GM03348 (cell line): ENCODE measurements around the gene UGT1A9.
"Not testable (repeated sequence)": the region's sequence is repeated elsewhere in the genome, so short reads cannot be mapped to it uniquely, and the experiment has no call there.

Experiments used
- DNase-seq: peaks from one replicate; pipeline ENCODE4 v3.0.0; 2012; ENCODE audit warnings: low spot score

Gene UGT1A9

DNA sequence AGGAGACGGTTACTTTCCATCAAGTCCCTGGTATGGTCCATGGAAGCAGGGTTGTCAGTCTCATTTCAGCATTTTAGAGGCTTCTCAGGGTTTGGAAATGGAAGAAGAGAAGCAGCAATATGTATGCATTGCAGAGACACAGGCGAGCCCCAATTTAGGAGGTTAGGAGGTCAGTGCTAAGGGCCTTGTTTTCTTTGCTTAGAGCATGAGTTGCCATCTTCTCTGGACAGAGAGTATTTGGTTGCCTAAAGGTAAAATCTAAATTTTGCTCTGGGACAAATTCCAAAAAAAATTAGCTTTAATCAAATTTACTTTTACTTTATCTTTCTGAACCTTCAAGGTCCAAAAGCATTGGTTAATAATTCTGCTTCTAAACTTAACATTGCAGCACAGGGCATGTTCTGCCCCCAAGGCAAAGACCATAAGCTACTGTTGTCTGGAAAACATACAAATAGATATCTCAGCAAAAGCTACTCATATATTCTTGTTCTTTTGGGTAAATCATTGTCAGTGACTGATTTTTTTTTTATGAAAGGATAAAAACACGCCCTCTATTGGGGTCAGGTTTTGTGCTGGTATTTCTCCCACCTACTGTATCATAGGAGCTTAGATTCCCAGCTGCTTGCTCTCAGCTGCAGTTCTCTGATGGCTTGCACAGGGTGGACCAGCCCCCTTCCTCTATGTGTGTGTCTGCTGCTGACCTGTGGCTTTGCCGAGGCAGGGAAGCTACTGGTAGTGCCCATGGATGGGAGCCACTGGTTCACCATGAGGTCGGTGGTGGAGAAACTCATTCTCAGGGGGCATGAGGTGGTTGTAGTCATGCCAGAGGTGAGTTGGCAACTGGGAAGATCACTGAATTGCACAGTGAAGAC lies at the start of gene UGT1A9:
TSS of gene UGT1A9 (plus strand) at position 609 of the 872 bp plus-strand sequence. CDS start at position 646, 37 bp downstream.
- DNase-seq, result no peak

DNA sequence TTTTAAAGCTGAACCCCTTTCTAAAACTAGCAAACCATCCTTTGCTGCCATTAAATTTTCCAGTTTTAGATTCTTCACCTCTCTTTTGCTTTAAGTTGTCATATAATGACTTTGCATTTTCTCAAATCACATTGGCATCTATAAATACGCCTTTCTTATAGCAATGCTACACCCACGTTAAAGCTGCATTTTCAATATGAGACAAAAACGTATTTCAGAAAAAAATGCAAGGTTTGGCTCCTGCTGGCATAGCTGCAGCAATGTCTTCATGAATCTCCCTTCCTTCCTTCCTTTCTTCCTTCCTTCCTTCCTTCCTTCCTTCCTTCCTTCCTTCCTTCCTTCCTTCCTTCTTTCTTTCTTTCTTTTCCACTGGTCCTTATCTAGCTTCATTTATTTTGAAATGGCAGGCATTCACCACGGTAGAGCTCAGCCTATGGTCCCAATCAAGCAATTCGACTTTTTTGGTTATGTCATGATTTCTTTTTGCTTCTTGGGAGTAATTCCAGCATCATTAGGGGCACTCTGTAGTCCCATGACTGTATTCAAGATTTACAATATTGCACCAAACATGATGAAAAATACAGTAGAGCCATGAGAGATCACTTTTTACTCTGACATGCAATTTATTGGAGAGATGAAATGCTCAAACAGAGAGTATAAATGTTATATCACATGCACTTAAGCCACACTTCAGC lies 44.2 kb upstream of the UGT1A9 start:
- DNase-seq, result no peak

DNA sequence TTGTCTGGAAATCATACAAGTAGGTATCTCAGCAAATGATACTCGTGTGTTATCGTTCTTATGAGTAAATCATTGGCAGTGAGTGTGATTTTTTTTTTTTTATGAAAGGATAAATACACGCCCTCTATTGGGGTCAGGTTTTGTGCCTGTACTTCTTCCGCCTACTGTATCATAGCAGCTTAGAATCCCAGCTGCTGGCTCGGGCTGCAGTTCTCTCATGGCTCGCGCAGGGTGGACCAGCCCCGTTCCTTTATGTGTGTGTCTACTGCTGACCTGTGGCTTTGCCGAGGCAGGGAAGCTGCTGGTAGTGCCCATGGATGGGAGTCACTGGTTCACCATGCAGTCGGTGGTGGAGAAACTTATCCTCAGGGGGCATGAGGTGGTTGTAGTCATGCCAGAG lies 35.4 kb upstream of the UGT1A9 start, which contains the start of gene UGT1A10:
TSS of gene UGT1A10 (plus strand) at position 143 of the 400 bp plus-strand sequence. CDS start at position 218, 75 bp downstream.
- DNase-seq, result not testable (repeated sequence)

DNA sequence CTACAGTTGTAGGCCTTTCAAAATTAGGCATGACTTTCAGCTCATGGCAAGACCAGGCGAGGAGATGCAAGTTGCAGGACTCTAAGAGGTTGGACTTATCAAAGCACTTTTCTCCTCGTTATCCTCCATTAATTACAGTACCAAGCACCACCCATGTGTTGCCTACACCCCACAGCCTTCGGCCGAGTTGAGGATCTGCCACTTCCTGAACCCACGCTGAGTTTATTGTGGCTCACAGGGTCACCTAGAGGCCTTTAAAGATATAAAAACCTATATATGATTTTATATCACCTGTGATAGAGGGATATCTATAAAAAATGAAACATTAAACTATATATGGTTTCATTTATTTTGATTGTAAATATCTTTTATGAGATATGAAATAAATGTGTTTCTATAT lies 32.9 kb upstream of the UGT1A9 start:
- no peak for DNase-seq

DNA sequence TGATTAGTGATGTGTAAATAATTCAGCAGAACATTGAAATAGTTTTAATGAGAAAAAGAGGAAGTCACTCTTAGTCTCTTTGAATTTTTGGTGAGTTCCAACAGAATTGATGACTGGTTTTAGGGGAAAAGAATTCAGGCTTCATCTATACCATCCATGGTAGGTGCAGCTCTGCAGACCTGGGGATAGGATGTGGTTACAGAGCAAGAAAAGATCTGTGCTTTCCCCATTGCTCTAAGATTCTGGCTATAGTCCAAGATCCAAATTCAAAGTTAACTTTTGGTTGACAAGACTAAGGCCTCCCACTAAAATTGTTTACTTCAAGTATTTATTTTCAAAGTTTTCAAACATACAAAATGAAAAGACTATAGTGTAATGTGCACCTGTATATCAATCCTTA lies 31.8 kb upstream of the UGT1A9 start:
- DNase-seq, result no peak

DNA sequence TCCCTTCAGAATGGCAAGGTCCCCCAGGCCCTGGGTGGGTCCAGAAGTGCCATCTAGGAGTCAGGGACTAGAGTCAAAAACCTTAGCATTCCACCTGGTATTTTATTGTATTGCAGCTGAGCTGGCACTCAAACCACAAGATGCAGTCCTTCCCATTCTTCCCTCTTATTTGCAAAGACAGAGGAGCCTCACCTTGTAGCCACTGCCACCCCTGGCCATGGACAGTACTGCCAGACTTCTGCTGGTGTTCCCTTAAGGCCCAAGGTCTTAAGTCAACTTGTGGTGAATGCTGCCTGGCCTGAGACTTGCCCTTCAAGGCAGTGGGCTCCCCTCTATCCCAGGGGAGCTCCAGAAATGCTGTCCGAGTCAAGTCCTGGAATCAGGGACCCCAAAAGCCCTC lies 28.6 kb upstream of the UGT1A9 start:
- no peak for DNase-seq

DNA sequence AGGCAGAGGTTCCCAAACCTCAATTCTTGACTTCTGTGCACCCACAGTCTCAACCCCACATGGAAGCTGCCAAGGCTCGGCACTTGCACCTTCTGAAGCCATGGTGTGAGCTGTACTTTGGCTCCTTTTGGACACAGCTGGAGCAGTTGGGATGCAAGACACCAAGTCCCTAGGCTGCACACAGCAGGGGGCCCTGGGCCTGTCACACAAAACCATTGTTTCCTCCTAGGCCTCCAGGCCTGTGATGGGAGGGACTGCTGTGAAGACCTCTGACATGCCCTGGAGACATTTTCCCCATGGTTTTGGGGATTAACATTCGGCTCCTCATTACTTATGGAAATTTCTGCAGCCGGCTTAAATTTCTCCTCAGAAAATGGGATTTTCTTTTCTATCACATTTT lies 25.7 kb upstream of the UGT1A9 start:
- not testable (repeated sequence) for DNase-seq

DNA sequence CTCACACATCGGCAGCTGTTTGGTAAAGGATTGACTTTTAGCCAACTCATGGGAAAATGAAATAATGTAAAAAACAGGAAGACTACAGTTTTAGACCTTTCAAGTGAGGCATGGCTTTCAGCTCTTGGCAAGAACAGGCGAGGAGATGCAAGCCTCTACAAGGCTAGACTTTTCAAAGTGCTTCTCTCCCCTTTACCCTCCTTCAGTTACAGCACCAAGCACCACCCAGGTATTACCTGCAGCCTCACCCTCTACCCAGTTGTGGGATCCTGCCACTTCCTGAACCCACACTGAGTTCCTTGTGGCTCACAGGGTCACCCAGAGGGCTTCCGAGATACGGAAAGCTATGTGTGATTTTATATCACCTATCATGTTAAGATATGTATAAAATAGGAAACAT lies 20.7 kb upstream of the UGT1A9 start:
- DNase-seq, result no peak

DNA sequence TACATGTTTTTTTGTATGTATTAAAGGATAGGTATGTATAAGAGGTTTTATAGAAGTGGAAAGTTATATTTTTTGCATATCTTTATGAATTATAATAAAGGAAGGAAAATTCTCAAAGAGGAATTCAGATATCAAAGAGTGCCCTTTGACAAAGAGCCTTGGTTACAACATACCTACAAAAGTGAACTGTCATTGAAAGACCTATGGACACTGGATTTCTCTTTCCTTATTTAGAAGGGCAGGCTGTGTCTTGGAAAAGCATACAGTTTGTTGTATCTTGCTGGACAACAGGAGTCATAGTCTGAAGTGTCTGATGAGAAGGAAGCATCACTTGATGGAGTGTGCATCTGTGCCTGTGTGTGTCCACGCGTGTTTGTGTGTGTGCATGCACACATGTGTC lies 20.3 kb upstream of the UGT1A9 start:
- no peak for DNase-seq

DNA sequence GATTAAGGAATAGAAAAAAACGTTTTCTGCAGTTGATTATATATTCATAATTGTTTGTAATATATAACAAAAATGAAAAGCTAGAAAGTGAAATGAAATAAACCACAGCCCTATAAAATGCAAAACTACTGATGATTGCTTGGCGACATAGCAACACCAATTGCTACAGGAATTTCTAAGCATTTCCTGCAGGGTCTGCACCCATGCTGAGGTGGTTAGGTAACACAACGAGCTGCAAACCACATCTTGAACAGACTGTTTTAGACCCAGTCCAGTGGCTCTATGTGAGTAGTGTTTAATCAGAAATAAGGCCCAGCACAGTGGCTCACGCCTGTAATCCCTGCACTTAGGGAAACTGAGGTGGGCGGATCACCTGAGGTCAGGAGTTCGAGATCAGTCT lies 17.2 kb upstream of the UGT1A9 start:
- DNase-seq, result no peak

DNA sequence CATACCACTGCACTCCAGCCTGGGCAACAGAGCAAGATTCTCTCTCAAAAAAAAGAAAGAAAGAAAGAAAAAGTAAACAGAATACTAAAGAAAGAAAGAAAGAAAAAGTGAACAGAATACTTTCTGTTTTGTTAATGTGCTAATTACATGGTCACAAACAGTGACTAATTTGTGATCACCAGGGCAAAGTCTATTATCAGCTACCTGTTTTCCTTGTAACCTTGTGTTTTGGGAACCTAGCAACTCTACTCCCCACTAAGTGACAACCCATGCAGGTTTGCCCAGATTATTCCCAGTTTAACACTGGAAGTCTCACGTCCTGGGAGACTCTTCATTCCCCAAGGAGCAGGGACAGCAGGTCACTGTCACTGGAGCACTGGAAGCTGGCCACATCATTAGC lies 16.7 kb upstream of the UGT1A9 start:
- DNase-seq, result no peak

DNA sequence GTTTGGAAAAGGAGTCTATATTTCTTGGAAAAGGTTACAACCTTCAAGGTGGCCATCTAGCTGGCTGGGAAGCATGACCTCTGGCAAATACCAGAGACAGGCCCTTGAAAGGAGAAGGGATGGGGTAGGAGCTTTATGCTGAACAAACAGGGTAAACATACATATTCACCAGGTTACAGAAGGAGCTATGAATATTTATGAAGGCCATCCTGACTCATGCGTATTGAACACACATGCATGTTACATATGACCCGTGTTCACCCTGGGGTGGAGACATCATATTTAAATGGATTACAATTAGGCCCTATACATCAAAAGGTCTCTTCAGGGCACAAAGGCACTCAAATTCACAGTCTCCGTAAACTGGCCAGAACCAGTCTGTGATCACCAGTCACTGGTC lies 15.8 kb upstream of the UGT1A9 start:
- DNase-seq, result not testable (repeated sequence)

DNA sequence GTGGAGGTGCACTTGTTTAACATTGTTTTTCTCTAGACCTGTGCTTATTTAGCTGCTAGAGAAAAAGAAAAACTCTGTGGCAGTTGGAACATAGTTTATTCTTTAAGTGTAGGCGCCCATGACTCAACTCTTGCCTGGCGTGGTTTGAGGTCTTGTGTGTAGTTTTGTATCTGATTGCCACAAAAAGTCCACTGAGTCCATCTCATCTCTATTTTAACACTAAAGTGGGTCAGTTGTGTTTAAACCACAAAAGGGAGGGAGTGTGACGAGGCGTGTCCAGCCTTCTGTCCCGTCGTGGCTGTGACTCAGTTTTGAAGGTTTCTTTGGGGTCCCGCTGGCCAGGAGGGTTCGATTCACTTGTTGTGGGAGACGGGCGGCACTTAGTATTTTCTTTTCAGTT lies 15.3 kb upstream of the UGT1A9 start:
- no peak for DNase-seq

DNA sequence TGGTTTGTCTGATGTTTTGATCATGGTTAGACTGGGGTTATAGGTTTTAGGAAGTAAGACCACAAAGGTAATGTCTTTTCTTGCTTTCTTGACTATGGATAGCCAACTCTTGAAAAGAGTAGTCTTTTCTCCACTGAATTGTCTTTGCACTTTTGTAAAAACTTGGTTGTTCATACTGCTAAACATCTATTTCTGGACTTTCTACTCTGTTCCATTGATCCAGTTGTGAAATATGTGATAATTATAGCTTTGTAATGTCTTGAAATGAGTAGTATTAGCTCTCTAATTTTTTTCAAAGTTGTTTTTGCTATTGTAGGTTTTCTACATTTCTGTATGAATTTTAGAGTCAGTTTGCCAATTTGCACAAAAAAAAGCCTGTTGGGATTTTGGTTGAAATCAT lies 13.1 kb upstream of the UGT1A9 start:
- DNase-seq, result no peak

DNA sequence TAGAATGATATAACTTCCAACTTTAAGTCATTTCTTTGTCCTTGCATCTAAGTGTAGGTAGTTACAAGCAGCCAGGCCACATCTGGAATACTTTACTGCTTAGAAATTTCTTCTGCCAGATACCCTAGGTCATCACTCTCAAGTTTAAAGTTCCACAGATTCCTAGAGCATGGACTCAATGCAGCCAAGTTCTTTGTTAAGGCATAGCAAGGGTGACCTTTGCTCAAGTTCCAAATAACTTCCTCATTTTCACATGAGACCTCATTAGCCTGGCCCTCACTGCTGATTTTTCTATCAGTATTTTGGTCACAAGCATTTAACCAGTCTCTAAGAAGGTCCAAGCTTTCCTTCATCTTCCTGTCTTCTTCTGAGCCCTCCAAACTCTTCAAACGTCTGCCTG lies 7.8 kb upstream of the UGT1A9 start:
- DNase-seq, result no peak

DNA sequence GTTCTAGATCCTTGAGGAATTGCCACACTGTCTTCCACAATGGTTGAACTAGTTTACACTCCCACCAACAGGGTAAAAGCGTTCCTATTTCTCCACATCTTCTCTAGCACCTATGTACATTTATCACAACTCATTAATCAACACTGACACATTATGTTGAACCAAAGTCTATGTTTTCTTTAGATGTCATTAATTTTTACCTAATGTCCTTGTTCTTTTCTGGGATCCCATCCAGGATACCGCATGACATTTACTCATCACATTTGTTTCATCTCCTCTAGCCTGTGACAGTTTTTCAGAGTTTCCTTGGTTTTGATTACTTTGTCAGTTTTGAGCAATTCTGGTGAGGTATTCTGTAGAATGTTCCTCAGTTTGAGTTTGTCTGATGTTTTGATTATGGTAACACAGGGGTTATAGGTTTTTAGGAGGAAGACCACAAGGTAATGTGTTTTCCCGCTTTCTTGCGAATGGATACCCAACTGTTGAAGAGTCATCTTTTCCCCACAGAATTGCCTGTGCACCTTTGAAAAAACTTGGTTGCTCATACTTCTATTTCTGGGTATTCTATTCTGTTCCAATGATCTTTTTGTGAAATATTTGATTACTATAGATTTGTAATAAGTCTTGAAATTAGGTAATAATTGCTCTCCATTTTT lies 3.0 kb upstream of the UGT1A9 start:
- no peak for DNase-seq

DNA sequence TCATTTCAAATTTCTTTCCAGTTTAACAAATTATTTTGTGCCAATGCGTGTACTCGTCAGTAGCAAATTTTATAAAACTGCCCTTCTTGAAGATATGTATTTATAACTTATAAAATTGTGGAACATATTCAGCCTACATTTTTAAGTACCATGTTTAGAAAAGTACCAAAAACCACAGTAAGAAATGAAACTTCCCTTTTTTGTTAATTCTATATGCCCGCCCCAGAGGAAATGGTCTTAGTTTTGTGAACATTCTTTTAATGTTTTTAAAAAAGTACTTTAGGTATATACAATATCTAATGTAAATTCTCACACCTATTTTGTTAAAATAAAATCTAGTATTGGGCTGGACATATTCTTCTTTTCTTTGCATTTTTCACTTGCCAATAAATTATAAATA lies 1.2 kb downstream of the UGT1A9 start:
- no peak for DNase-seq

DNA sequence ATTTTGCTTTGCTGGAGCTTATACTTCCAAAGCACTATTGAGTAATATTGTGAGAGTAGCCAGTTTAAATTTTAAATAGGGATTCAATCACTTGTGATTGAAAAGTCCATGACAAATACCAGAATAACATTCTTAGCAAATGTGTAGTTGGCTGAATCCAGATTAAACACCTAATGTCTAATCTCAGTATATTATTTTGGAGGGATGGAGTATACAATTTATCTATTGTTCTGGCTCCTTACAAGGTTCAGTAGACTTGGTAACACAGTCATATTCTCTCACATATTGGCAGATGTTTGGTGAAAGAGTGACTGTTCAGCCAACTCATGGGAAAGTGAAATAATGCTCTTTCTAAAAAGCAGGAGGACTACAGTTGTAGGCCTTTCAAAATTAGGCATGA lies 2.2 kb downstream of the UGT1A9 start:
- DNase-seq, result no peak

DNA sequence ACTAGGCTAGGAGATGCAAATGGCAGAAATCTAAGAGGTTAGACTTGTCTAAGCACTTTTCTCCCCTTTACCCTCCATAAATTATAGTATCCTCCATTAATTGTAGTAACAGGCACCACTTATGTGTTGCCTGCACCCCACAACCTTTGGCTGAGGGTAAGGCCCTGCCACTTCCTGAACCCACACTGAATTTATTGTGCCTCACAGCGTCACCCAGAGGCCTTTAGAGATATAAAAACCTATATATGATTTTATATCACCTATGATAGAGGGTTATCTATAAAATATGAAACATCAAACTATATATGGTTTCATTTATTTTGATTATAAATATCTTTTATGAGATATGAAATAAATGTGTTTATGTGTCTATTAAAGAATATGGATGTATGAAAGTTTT lies 2.6 kb downstream of the UGT1A9 start:
- DNase-seq, result no peak

DNA sequence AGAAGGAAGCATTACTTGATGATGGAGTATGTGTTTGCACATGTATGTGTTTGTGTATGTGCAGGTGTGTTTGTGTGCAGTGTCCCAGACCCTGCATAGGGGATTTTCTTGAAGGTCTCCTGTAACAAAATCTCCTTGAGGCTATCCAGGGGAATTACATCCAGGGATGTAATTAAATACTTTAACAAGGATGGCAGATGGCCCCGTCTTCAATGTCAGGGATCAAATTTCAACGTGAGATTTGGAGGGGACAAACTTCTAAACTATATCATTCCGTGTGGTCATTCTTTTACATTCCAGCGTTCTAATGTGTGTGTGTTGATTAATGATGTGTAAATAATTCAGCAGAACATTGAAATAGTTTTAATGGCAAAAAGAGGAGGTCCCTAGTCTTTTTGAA lies 3.3 kb downstream of the UGT1A9 start:
- DNase-seq, result no peak

DNA sequence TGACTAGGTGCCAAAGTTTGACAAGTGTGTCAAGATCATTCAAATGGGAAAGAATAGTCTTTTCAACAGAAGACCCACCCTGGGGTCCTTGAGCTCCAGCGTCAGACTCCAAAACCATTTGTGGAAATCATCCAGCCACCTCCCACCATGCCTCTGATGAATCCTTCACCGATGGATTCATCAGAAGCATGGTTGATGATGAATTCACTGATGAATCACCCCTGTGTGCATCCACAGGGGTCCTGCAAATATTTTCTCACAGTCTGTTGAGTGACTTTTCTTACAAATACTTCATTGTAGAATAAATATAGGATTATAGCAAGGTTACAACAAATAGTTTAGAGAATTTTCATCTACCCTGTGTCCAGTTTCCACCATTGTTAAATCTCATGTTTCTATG lies 4.3 kb downstream of the UGT1A9 start:
- no peak for DNase-seq

DNA sequence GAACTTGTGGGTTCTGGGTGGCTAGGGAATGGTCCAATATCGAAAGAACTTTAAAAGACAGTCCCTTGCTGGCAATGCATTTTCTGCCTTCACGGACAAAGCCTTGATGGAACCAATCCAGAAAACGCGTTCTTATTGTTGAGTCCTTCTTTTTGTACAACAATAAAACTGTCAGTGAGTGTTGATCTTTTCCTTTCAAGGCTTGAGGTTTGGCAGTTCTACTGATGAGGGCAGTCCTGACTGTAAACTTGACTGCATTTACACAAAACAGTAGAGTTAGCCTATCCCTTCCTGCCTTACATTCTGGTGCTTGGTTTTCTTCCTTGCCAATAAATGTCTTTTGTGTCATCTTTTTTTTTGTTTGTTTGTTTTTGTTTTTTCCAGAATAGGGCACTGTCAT lies 7.5 kb downstream of the UGT1A9 start:
- DNase-seq, result no peak
